ENCODE results near the gene KLHL35.
"Not testable (repeated sequence)": the region's sequence is repeated elsewhere in the genome, so short reads cannot be mapped to it uniquely, and the experiment has no call there.

Gene KLHL35

GRCh38 chr11:75384438-75385080 lies 48.4 kb downstream of the KLHL35 start:
- in situ Hi-C loops (cut with MboI; ENCODE audit: low sequenced_read_pairs, unreplicated experiment): loop anchor here (5.0 kb wide), 1 partner anchor 107 kb away; no protein-coding TSS in a partner anchor
- peak; percentile 94 for TF ChIP-seq CTCF (IDR thresholded peaks at IDR 0.05; ENCODE audit: borderline replicate concordance, control extremely low read depth, extremely low read depth, insufficient read depth, missing control alignments)
- DNase-seq (ENCODE audit: low spot score): peak; percentile 86

GRCh38 chr11:75383246-75383645 lies 49.8 kb downstream of the KLHL35 start:
- no peak for DNase-seq (ENCODE audit: low spot score)
- TF ChIP-seq CTCF (IDR thresholded peaks at IDR 0.05; ENCODE audit: borderline replicate concordance, control extremely low read depth, extremely low read depth, insufficient read depth, missing control alignments): no peak
- in situ Hi-C loops (cut with MboI; ENCODE audit: low sequenced_read_pairs, unreplicated experiment): loop anchor here (5.0 kb wide), 1 partner anchor 106 kb away; no protein-coding TSS in a partner anchor

- TF ChIP-seq CTCF (IDR thresholded peaks at IDR 0.05; ENCODE audit: borderline replicate concordance, control extremely low read depth, extremely low read depth, insufficient read depth, missing control alignments): no peak
- no peak for DNase-seq (ENCODE audit: low spot score)
- in situ Hi-C loops (cut with MboI; ENCODE audit: low sequenced_read_pairs, unreplicated experiment): loop anchor here (5.0 kb wide), 1 partner anchor 104 kb away; no protein-coding TSS in a partner anchor
These were observed 52.1 kb downstream of the KLHL35 start for GRCh38 chr11:75380716-75381420.

- DNase-seq (ENCODE audit: low spot score): no peak
- in situ Hi-C loops (cut with MboI; ENCODE audit: low sequenced_read_pairs, unreplicated experiment): loop anchor here (5.0 kb wide), 1 partner anchor 103 kb away; no protein-coding TSS in a partner anchor
- TF ChIP-seq CTCF (IDR thresholded peaks at IDR 0.05; ENCODE audit: borderline replicate concordance, control extremely low read depth, extremely low read depth, insufficient read depth, missing control alignments): no peak
These were observed 52.8 kb downstream of the KLHL35 start for GRCh38 chr11:75380245-75380644.

- in situ Hi-C loops (cut with MboI; ENCODE audit: low sequenced_read_pairs, unreplicated experiment); DNase-seq (ENCODE audit: low spot score): not testable (repeated sequence)
These were observed 54.2 kb downstream of the KLHL35 start for GRCh38 chr11:75378776-75379175.

GRCh38 chr11:75376175-75376574 lies 56.8 kb downstream of the KLHL35 start:
- TF ChIP-seq CTCF (IDR thresholded peaks at IDR 0.05; ENCODE audit: borderline replicate concordance, control extremely low read depth, extremely low read depth, insufficient read depth, missing control alignments): no peak
- no peak for DNase-seq (ENCODE audit: low spot score)
- in situ Hi-C loops (cut with MboI; ENCODE audit: low sequenced_read_pairs, unreplicated experiment): no loop called here

- in situ Hi-C loops (cut with MboI; ENCODE audit: low sequenced_read_pairs, unreplicated experiment): no loop called here
- DNase-seq (ENCODE audit: low spot score): no peak
- TF ChIP-seq CTCF (IDR thresholded peaks at IDR 0.05; ENCODE audit: borderline replicate concordance, control extremely low read depth, extremely low read depth, insufficient read depth, missing control alignments): no peak
These were observed 57.4 kb downstream of the KLHL35 start for GRCh38 chr11:75375626-75376025.

Data from GM13976 (cell line).